GM13976 (cell line): ENCODE data around the gene PRR33.

ENCODE experiments used
- DNase-seq: peaks from one replicate; pipeline ENCODE4 v3.0.0; 2012; ENCODE audit warnings: low spot score
- in situ Hi-C: fragments of 300-500 bp; cut with MboI; formaldehyde crosslinking; loops from one replicate; pipeline ENCODE4 v1.12.0; 2022; ENCODE audit warnings: low sequenced_read_pairs, mixed read lengths, inconsistent platforms; ENCODE audit not compliant: unreplicated experiment
- TF ChIP-seq, protein P1 (sequence below): IDR thresholded peaks from 2 replicates; pipeline ENCODE4 v1.5.1; 2012; ENCODE audit warnings: borderline replicate concordance, mild to moderate bottlenecking; ENCODE audit not compliant: insufficient read depth; ENCODE audit errors: extremely low read depth, missing control alignments, control extremely low read depth

Gene PRR33

DNA sequence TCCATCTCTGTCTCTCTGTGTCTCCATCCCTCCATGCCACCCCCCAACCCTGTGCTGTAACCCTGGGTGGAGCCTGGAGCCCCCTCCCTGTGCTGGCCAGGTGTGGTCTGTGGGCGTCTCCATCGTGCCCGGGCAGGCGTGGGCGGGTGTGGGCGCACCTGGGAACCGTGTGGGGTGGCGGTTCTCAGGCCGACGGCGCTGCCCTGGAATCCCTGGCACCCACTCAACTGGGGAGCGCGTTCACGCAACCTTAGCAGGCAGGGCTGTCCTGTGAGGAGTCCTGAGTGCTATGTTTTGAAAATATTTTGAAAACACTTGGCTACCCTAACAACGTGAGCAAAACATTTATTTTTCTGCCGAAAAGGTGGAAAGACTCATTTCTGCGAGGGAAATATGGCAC is 32.5 kb upstream of the PRR33 start:
- DNase-seq, result no peak
- TF ChIP-seq, protein P1, sequence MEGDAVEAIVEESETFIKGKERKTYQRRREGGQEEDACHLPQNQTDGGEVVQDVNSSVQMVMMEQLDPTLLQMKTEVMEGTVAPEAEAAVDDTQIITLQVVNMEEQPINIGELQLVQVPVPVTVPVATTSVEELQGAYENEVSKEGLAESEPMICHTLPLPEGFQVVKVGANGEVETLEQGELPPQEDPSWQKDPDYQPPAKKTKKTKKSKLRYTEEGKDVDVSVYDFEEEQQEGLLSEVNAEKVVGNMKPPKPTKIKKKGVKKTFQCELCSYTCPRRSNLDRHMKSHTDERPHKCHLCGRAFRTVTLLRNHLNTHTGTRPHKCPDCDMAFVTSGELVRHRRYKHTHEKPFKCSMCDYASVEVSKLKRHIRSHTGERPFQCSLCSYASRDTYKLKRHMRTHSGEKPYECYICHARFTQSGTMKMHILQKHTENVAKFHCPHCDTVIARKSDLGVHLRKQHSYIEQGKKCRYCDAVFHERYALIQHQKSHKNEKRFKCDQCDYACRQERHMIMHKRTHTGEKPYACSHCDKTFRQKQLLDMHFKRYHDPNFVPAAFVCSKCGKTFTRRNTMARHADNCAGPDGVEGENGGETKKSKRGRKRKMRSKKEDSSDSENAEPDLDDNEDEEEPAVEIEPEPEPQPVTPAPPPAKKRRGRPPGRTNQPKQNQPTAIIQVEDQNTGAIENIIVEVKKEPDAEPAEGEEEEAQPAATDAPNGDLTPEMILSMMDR, result no peak
- in situ Hi-C loops, result no loop called here

DNA sequence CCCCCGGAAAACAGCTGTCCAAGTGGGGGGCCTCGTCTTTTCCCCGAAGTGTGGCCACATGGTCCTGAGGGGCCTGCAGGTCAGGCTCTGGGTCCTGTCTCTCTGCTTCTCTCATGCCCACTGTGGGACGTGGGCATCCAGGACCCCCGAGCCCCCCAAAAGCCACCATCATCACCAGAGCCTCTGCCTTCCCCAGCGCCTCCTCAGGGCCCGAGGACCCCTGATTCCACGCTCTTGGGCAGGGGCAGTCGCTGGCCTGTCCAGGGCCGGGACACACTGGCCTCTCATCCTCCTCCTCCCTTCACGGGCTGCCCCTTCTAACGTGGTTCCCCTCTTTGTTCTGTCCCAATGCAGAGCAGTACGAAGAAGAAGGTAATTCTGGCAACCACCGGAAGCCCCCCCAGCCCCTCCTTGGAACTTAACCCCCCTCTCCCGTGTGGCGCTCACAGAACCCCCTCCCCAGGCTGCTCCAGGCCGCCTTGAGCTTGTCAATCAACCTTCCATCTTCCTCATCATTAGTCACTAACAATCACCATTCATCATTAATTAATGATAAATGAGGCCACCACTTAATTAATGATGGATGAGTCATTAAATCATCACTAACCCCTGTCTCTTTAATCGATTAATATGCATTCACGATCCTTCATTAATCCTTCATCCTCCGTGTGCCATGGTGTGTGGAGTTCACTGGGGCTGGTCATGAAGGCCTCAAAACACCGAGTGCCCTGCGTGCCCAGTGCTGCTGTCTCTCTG is 31.7 kb upstream of the PRR33 start:
- TF ChIP-seq, protein P1, result no peak
- in situ Hi-C loops, result no loop called here
- no peak for DNase-seq

DNA sequence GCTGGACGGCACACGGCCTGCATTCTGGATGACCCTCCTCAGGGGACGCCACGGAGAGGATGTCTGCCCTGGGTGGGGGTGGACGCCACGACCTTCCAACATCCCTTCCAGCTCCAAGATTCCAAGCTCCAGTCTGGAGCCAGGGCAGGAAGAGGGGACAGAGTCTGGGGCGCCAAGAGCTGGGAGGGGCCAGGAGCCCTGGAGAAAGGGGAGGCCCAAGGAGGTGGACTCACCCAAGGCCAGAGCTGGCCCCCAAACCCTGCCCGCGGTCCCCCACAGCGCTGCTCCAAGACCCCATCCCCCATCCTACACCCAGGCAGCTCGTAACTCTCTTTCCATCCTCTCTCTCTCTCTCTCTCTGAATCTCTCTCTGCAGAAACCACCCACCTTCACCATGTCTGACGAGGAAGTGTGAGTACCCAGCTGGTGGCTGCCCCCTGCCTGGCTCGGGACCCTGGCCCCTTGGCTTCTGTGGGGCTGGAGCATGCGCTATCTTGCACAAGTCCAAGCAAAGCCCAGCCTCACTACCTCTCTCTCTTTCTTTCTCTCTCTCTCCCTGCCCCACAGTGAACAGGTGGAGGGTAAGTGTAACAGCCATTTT is 30.9 kb upstream of the PRR33 start:
- in situ Hi-C loops, result no loop called here
- peak; percentile 42 for DNase-seq
- TF ChIP-seq, protein P1, result no peak

DNA sequence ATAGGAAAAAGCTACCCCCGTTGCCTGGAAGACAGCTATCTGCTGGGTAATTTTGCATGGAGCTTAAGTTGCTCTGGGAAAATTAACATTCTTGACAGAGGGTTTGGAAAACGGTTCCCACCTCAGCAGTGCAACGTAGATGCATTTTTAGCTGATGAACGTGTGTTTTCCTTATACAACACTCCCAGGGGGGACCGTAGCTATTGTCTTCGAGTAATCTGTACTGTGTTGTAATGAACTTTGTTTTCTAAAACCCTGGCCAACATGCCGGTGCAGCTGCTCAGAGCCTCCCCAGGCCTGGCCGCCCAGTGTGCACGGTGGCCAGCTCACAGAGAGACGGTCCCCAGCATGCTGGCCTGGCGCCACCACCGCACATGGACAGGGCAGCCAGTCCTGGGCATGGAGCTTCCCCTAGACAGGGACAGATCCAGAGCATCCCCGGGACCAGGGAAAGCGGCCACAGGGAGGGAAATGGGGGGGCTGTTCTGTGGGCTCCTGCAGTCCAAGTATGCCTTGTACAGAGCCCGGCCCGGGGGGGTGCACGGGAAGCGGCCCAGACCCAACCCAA is 30.0 kb upstream of the PRR33 start:
- in situ Hi-C loops, result no loop called here
- DNase-seq, result peak; percentile 38
- TF ChIP-seq, protein P1, result no peak

DNA sequence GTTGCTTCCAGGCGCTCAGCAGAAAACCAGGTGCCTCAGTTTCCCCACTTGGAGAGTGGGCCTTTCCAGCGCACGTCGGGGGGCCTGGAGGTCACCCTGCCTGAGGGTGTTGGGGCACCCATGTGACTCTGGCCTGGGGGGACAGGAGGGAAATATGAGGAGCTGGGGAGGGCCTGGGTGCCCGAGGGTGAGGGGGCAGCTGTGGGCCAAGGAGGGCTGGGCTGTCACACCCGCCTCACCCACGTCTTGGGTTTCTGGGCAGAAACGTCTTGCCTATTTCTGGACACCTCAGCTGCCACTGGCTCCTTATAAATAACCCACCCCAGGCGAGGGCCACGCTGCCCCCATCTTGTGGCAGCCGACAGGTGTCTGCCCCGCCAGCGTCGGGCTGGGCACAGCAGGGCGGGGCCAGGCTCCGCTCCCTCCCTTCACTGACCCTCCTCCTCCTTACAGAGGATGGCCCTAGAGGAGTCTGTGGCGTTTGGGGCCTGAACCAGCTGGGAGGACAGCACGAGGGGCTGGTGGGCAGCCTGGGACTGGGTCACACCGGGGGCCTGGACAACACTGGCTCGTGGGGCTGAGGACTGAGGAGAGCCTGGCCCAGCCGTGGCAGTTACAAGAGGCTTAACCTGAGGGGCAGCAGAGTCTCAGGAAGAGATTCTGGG is 29.3 kb upstream of the PRR33 start:
- peak; percentile 46 for DNase-seq
- TF ChIP-seq, protein P1, result no peak
- in situ Hi-C loops, result no loop called here

DNA sequence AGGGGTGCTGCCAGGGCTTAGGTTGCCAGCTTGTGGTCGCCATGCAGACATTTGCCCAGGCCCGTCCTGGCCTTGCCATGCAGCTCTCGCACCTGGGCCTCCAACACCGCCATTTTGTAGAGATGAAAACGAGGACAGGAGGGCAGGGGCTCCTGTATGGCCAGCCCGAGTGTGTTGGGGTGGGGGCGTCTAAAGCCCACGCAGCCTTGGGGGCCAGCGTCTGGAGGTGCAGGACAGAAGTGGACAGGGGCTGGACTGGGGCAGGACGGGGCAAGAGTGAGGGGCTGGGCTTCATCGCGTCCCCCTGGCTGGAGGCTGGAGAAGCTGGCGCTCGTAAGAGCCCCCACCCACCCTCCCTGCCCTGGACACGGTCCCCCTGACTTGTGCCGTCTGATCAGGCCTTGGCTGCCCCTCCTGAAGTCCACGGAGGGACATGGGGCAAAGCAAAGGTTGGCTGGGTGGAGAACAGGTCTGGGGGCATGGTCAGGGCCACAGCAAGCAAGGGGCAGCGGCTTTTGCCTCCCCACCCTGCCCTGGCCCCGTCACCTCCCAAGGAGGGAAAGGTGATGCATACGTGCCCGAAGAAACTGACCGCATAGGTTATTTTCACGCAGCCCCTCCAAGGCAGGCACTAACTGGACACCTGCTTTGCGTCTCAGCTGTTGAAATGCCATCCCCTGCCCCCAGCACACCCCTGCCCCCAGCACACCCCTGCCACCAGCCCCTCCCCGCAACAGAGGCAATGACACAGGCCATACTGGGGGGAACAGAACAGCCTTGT is 28.6 kb upstream of the PRR33 start:
- in situ Hi-C loops, result no loop called here
- TF ChIP-seq, protein P1, result no peak
- no peak for DNase-seq
